GM12892 (cell line): ENCODE data around the gene GLOD4.
"Not testable (repeated sequence)": the region's sequence is repeated elsewhere in the genome, so short reads cannot be mapped to it uniquely, and the experiment has no call there.

Experiments used
- DNase-seq: peaks from one replicate; pipeline ENCODE4 v3.0.0; 2011; ENCODE audit not compliant: insufficient read length
- FAIRE-seq: peaks from 2 replicates; lab custom pipeline; 2011; peaks lifted over from hg19 to GRCh38; lab: Jason Lieb, UNC
- POLR2A ChIP-seq: IDR thresholded peaks from 2 replicates; pipeline ENCODE4 v1.6.1; 2011; ENCODE audit warnings: low read depth, low read length, control low read depth
- POLR2AphosphoS5 ChIP-seq: IDR thresholded peaks from 2 replicates; pipeline ENCODE4 v1.6.1; 2011; ENCODE audit warnings: low read depth, low read length, control low read depth
- TAF1 ChIP-seq: IDR thresholded peaks from 2 replicates; pipeline ENCODE4 v1.6.1; 2011; ENCODE audit warnings: low read depth, mild to moderate bottlenecking, control low read depth, low read length, borderline replicate concordance

Gene GLOD4

GRCh38 chr17:788551-788950 lies 6.5 kb upstream of the GLOD4 start:
- TF ChIP-seq POLR2A (no peak), POLR2AphosphoS5 (no peak), TAF1 (no peak)
- DNase-seq (no peak), FAIRE-seq (no peak)

- TF ChIP-seq TAF1 = no peak
- DNase-seq = no peak
- FAIRE-seq = no peak
These were observed 5.7 kb upstream of the GLOD4 start for GRCh38 chr17:787641-788221.

- not testable (repeated sequence) for DNase-seq, FAIRE-seq
These were observed 3.8 kb upstream of the GLOD4 start for GRCh38 chr17:785901-786300.

GRCh38 chr17:784143-784542 lies 2.1 kb upstream of the GLOD4 start:
- no peak for TF ChIP-seq POLR2AphosphoS5
- TF ChIP-seq POLR2A = no peak
- no peak for TF ChIP-seq TAF1
- FAIRE-seq (no peak), DNase-seq (no peak)

GRCh38 chr17:778096-778495 lies 4.0 kb downstream of the GLOD4 start:
- DNase-seq = no peak
- no peak for TF ChIP-seq POLR2AphosphoS5
- TF ChIP-seq POLR2A = no peak
- TF ChIP-seq TAF1 = no peak
- FAIRE-seq = no peak

GRCh38 chr17:774313-774584 lies 7.8 kb downstream of the GLOD4 start:
- DNase-seq (no peak), FAIRE-seq (no peak)
- no peak for TF ChIP-seq POLR2AphosphoS5
- TF ChIP-seq POLR2A = no peak

- FAIRE-seq = peak; percentile 40
- DNase-seq = no peak
- TF ChIP-seq POLR2A (no peak), POLR2AphosphoS5 (no peak), TAF1 (no peak)
These were observed 8.4 kb downstream of the GLOD4 start for GRCh38 chr17:773467-774312.

GRCh38 chr17:773016-773415 lies 9.1 kb downstream of the GLOD4 start:
- FAIRE-seq = no peak
- no peak for TF ChIP-seq TAF1
- no peak for TF ChIP-seq POLR2AphosphoS5
- TF ChIP-seq POLR2A = no peak
- DNase-seq = no peak

- no peak for TF ChIP-seq POLR2A
- TF ChIP-seq TAF1 = no peak
- TF ChIP-seq POLR2AphosphoS5 = no peak
These were observed 15.0 kb downstream of the GLOD4 start for GRCh38 chr17:767076-767475.

GRCh38 chr17:760371-760770 lies 21.7 kb downstream of the GLOD4 start:
- no peak for DNase-seq
- no peak for FAIRE-seq

More at GRCh38 chr17:767076-767475, 15.0 kb downstream of the GLOD4 start:
- DNase-seq = no peak
- FAIRE-seq = no peak

GRCh38 chr17:759964-760363 lies 22.1 kb downstream of the GLOD4 start:
- no peak for TF ChIP-seq TAF1
- TF ChIP-seq POLR2AphosphoS5 = no peak
- no peak for TF ChIP-seq POLR2A
- FAIRE-seq (no peak), DNase-seq (no peak)

More at GRCh38 chr17:760371-760770, 21.7 kb downstream of the GLOD4 start:
- TF ChIP-seq TAF1 = no peak
- TF ChIP-seq POLR2A = no peak
- TF ChIP-seq POLR2AphosphoS5 = no peak

GRCh38 chr17:756010-756567 lies 26.0 kb downstream of the GLOD4 start:
- not testable (repeated sequence) for DNase-seq, FAIRE-seq

GRCh38 chr17:755319-755961 lies 26.6 kb downstream of the GLOD4 start:
- not testable (repeated sequence) for FAIRE-seq, DNase-seq
